K562 (cell line): Measurements from ENCODE around the gene SLC19A1. TPM values are rescaled to one million over a fixed set of nuclear protein-coding genes. Genes with fewer than 3 reads are reported as not detected.

Source experiments
- BCL6 ChIP-seq: fragments of 250-450 bp; sonication (Bioruptor Pico); IDR thresholded peaks from 2 replicates; pipeline ENCODE4 v1.4.0; 2020
- GATAD2B ChIP-seq: fragments of 450-650 bp; IDR thresholded peaks from 2 replicates; pipeline ENCODE4 v1.6.1; 2017; ENCODE audit warnings: mild to moderate bottlenecking, borderline replicate concordance
- HCFC1 ChIP-seq: IDR thresholded peaks from 2 replicates; pipeline ENCODE4 v1.6.1; 2012; ENCODE audit warnings: low read depth, low read length, improper control_type of control experiment
- KDM2B ChIP-seq: fragments of 250-450 bp; sonication (Bioruptor Pico); IDR thresholded peaks from 2 replicates; pipeline ENCODE4 v1.8.0; 2021; ENCODE audit warnings: mild to moderate bottlenecking, moderate library complexity
- PTRF ChIP-seq: fragments of 450-650 bp; IDR thresholded peaks from 2 replicates; pipeline ENCODE4 v1.6.1; 2016; ENCODE audit warnings: mild to moderate bottlenecking, missing genetic modification characterization, missing compliant biosample characterization
- RHOXF2B ChIP-seq: fragments of 250-450 bp; sonication (Bioruptor Pico); conservative IDR thresholded peaks from 2 replicates; pipeline ENCODE4 v1.5.1; 2021
- SRF ChIP-seq, 2 experiments: fragments of 250-450, 450-650 bp in 1 of 2; sonication (Bioruptor Pico) in 1 of 2; sonication (generic) in 1 of 2; formaldehyde crosslinking; IDR thresholded peaks; 2 replicates each; pipeline versions ENCODE4 v1.5.0 to v1.5.1; 2020 to 2022; ENCODE audit warnings: mild to moderate bottlenecking in 1 of 2, missing genetic modification reagents in 1 of 2
- SRSF7 ChIP-seq: fragments of 200-400 bp; formaldehyde crosslinking; optimal IDR thresholded peaks from 2 replicates; pipeline ENCODE3; 2017; ENCODE audit warnings: mild to moderate bottlenecking, low read depth, low read length
- STAT6 ChIP-seq: sonication (generic); formaldehyde crosslinking; IDR thresholded peaks from 2 replicates; pipeline ENCODE4 v1.8.1; 2023; ENCODE audit warnings: mild to moderate bottlenecking, missing genetic modification reagents
- TAL1 ChIP-seq: fragments of 450-650 bp; IDR thresholded peaks from 2 replicates; pipeline ENCODE4 v1.6.1; 2016; ENCODE audit warnings: mild to moderate bottlenecking
- ZBTB9 ChIP-seq: fragments of 450-650 bp; formaldehyde crosslinking; IDR thresholded peaks from 2 replicates; pipeline ENCODE4 v1.4.0; 2020; ENCODE audit warnings: mild to moderate bottlenecking, moderate library complexity
- ZNF316 ChIP-seq: fragments of 450-650 bp; IDR thresholded peaks from 2 replicates; pipeline ENCODE4 v1.6.1; 2016
- ZNF318 ChIP-seq, 2 experiments: fragments of 450-650 bp; IDR thresholded peaks; 2 replicates each; pipeline ENCODE4 v1.6.1; 2016; ENCODE audit warnings: mild to moderate bottlenecking in 2 of 2, borderline replicate concordance in 1 of 2, low read depth in 1 of 2, moderate library complexity in 1 of 2
- ZNF695 ChIP-seq: fragments of 450-650 bp; formaldehyde crosslinking; IDR thresholded peaks from 2 replicates; pipeline ENCODE4 v1.4.0; 2020; ENCODE audit warnings: mild to moderate bottlenecking, moderate library complexity
- ZNF75A ChIP-seq: fragments of 450-650 bp; formaldehyde crosslinking; IDR thresholded peaks from 2 replicates; pipeline ENCODE4 v1.4.0; 2020; ENCODE audit warnings: mild to moderate bottlenecking
- ZNF77 ChIP-seq: fragments of 250-450 bp; sonication (Bioruptor Pico); IDR thresholded peaks from 2 replicates; pipeline ENCODE4 v1.5.0; 2020
- polyA plus RNA-seq, 8 experiments: library from polyadenylated mRNA; depleted of rRNA in 4 of 8; stranded (reverse) in 5 of 8; unstranded in 3 of 8; fragments of >200 nt; fragmentation: Nextera tagmentation in 2 of 8; fragmentation: Illumina TruSeq in 1 of 8; extraction: Ambion mirVana in 2 of 8; extraction: Trizol in 1 of 8; gene quantifications; 2 replicates each; pipeline versions ENCODE4 v1.2.1 to v1.2.3, GENCODE V29; 2011 to 2014; ENCODE audit warnings: inconsistent platforms in 1 of 8, missing spikeins in 1 of 8
- total RNA-seq, 7 experiments: library from RNA; depleted of rRNA in 6 of 7; stranded (reverse); fragments of >200 nt in 6 of 7; fragmentation: Illumina TruSeq in 2 of 7; extraction: Trizol in 2 of 7; gene quantifications; 2 replicates each; pipeline versions ENCODE4 v1.2.1 to v1.2.3, GENCODE V29; 2011 to 2021; ENCODE audit warnings: low replicate concordance in 1 of 7

Gene SLC19A1
- total and polyA plus RNA-seq, 9 of the 15 experiments (the other 6 are each of a cell fraction or from before 2014, with no cell fraction given) = 0.65 to 88.7 (median 12.0) TPM

- TF ChIP-seq STAT6 (CRISPR knock-in tag) (no peak), SRSF7 (no peak), PTRF (tag) (no peak), ZNF316 (no peak), HCFC1 (peak; percentile 86), GATAD2B (peak; percentile 50; the same call in 1 of the 2 replicates), SRF (CRISPR knock-in tag; IDR thresholded peaks at IDR 0.05) (no peak), TAL1 (no peak), RHOXF2B (CRISPR knock-in tag) (no peak), ZBTB9 (CRISPR knock-in tag) (no peak), ZNF695 (no peak), ZNF77 (CRISPR knock-in tag) (no peak), BCL6 (CRISPR knock-in tag) (no peak), ZNF75A (CRISPR knock-in tag) (no peak), KDM2B (peak; percentile 24; the same call in 1 of the 2 replicates), ZNF318 (IDR thresholded peaks at IDR 0.05; ENCODE audit: borderline replicate concordance in 1 of 2, low read depth in 1 of 2) (no peak)
Measured at GRCh38 chr21:45542242-45542666, at the start of gene SLC19A1 (continued).
